ENCODE measurements around the gene KRT13. TPM values are rescaled to one million over a fixed set of nuclear protein-coding genes. Genes with fewer than 3 reads are reported as not detected.

Gene KRT13
- total RNA-seq, 1 experiment from 2014 or later = 1.4 TPM

- Histone ChIP-seq H3K4me1 (ENCODE audit: insufficient read depth, low read length) (peaks cover 6% of the 10 kb centered on the region; the same call in 1 of the 2 replicates), H3K4me3 (ENCODE audit: low read length) (no peak overlapping the region), H2AFZ (ENCODE audit: low read length) (no peak overlapping the region), H3K9me3 (ENCODE audit: low read length) (no peaks in the 10 kb centered on the region), H3K9ac (ENCODE audit: low read length) (no peak overlapping the region), H3K4me2 (ENCODE audit: low read length) (no peak overlapping the region), H3K79me2 (ENCODE audit: low read length) (no peaks in the 10 kb centered on the region), H3K9me2 (replicated peaks; ENCODE audit: low read length) (no peaks in the 10 kb centered on the region), H3K27me3 (ENCODE audit: low read length) (no peaks in the 10 kb centered on the region), H3K27ac (ENCODE audit: low read length) (no peak overlapping the region), H3K36me3 (ENCODE audit: low read depth, low read length) (no peaks in the 10 kb centered on the region), H4K20me1 (ENCODE audit: low read length) (no peaks in the 10 kb centered on the region), H3F3A (ENCODE audit: low read length, unreplicated experiment) (no peaks in the 10 kb centered on the region)
- no TSS peak for BruUV-seq (replicated peaks)
- ChIA-PET CTCF (no interaction called here), POLR2A (ENCODE audit: unreplicated experiment) (no interaction called here)
- TF ChIP-seq, protein P1, sequence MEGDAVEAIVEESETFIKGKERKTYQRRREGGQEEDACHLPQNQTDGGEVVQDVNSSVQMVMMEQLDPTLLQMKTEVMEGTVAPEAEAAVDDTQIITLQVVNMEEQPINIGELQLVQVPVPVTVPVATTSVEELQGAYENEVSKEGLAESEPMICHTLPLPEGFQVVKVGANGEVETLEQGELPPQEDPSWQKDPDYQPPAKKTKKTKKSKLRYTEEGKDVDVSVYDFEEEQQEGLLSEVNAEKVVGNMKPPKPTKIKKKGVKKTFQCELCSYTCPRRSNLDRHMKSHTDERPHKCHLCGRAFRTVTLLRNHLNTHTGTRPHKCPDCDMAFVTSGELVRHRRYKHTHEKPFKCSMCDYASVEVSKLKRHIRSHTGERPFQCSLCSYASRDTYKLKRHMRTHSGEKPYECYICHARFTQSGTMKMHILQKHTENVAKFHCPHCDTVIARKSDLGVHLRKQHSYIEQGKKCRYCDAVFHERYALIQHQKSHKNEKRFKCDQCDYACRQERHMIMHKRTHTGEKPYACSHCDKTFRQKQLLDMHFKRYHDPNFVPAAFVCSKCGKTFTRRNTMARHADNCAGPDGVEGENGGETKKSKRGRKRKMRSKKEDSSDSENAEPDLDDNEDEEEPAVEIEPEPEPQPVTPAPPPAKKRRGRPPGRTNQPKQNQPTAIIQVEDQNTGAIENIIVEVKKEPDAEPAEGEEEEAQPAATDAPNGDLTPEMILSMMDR (conservative IDR thresholded peaks at IDR 0.05; ENCODE audit: low read depth, low read length) = no peak
- no peak for TF ChIP-seq EZH2 (IDR thresholded peaks at IDR 0.05; ENCODE audit: low read length, unreplicated experiment)
- TF ChIP-seq EZH2phosphoT487 (IDR thresholded peaks at IDR 0.05; ENCODE audit: borderline replicate concordance, low read length) = no peak
- intact Hi-C loops (cut with micrococcal nuclease) = no loop called here
- DNase-seq (no peak), ATAC-seq (no peak)
These were observed 21.9 kb downstream of the KRT13 start for GRCh38 chr17:41483531-41483930.

GRCh38 chr17:41481036-41481435, 24.4 kb downstream of the KRT13 start, which contains the start of gene KRT35:
Gene KRT35 (minus strand): TSS chr17:41481151. CDS start chr17:41481097, 54 bp downstream.
- ChIA-PET POLR2A (ENCODE audit: unreplicated experiment) (no interaction called here), CTCF (no interaction called here)
- Histone ChIP-seq H3K4me1 (ENCODE audit: insufficient read depth, low read length) (peaks cover 6% of the 10 kb centered on the region; the same call in 1 of the 2 replicates), H3K4me2 (ENCODE audit: low read length) (no peak within 1 kb of the TSS), H3K9ac (ENCODE audit: low read length) (no peak within 1 kb of the TSS), H3K36me3 (ENCODE audit: low read depth, low read length) (no peaks in the 10 kb centered on the region), H3K9me3 (ENCODE audit: low read length) (no peaks in the 10 kb centered on the region), H3K9me2 (replicated peaks; ENCODE audit: low read length) (no peaks in the 10 kb centered on the region), H3K27me3 (ENCODE audit: low read length) (no peaks in the 10 kb centered on the region), H2AFZ (ENCODE audit: low read length) (no peak within 1 kb of the TSS), H3K4me3 (ENCODE audit: low read length) (no peak within 1 kb of the TSS), H3F3A (ENCODE audit: low read length, unreplicated experiment) (no peaks in the 10 kb centered on the region), H3K27ac (ENCODE audit: low read length) (no peak within 1 kb of the TSS), H3K79me2 (ENCODE audit: low read length) (no peaks in the 10 kb centered on the region), H4K20me1 (ENCODE audit: low read length) (no peaks in the 10 kb centered on the region)
- ATAC-seq = no peak
- no TSS peak for BruUV-seq (replicated peaks)
- intact Hi-C loops (cut with micrococcal nuclease) = no loop called here
- no peak for DNase-seq
- TF ChIP-seq, protein P1 (conservative IDR thresholded peaks at IDR 0.05; ENCODE audit: low read depth, low read length) = no peak
- TF ChIP-seq EZH2phosphoT487 (IDR thresholded peaks at IDR 0.05; ENCODE audit: borderline replicate concordance, low read length) (no peak), EZH2 (IDR thresholded peaks at IDR 0.05; ENCODE audit: low read length, unreplicated experiment) (no peak)

GRCh38 chr17:41480581-41480980, 24.8 kb downstream of the KRT13 start:
- no peaks in the 10 kb centered on the region for H3K79me2 ChIP-seq (ENCODE audit: low read length)
- CTCF ChIA-PET = no interaction called here
- H3K9me3 ChIP-seq (ENCODE audit: low read length) = no peaks in the 10 kb centered on the region
- TF ChIP-seq EZH2 (IDR thresholded peaks at IDR 0.05; ENCODE audit: low read length, unreplicated experiment) = no peak
- TF ChIP-seq EZH2phosphoT487 (IDR thresholded peaks at IDR 0.05; ENCODE audit: borderline replicate concordance, low read length) = no peak
- TF ChIP-seq, protein P1 (conservative IDR thresholded peaks at IDR 0.05; ENCODE audit: low read depth, low read length) = no peak
- no peaks in the 10 kb centered on the region for H3K36me3 ChIP-seq (ENCODE audit: low read depth, low read length)
- H4K20me1 ChIP-seq (ENCODE audit: low read length) = no peaks in the 10 kb centered on the region
- H3K4me3 ChIP-seq (ENCODE audit: low read length) = no peak overlapping the region
- H3F3A ChIP-seq (ENCODE audit: low read length, unreplicated experiment) = no peaks in the 10 kb centered on the region
- H3K27ac ChIP-seq (ENCODE audit: low read length) = no peak overlapping the region
- H3K4me2 ChIP-seq (ENCODE audit: low read length) = no peak overlapping the region
- peaks cover 6% of the 10 kb centered on the region; the same call in 1 of the 2 replicates for H3K4me1 ChIP-seq (ENCODE audit: insufficient read depth, low read length)
- intact Hi-C loops (cut with micrococcal nuclease) = no loop called here
- no peak overlapping the region for H2AFZ ChIP-seq (ENCODE audit: low read length)
- no peak overlapping the region for H3K9ac ChIP-seq (ENCODE audit: low read length)
- no peaks in the 10 kb centered on the region for H3K9me2 ChIP-seq (replicated peaks; ENCODE audit: low read length)
- POLR2A ChIA-PET (ENCODE audit: unreplicated experiment) = no interaction called here
- DNase-seq (no peak), ATAC-seq (no peak)
- BruUV-seq (replicated peaks) = no TSS peak
- no peaks in the 10 kb centered on the region for H3K27me3 ChIP-seq (ENCODE audit: low read length)

Measured in PC-3 (cell line).